Measurements from ENCODE around the gene EXOC3.

- TF ChIP-seq CTCF (conservative IDR thresholded peaks at IDR 0.05; ENCODE audit: low read depth, low read length) (no peak), EZH2 (IDR thresholded peaks at IDR 0.05; ENCODE audit: low read length, unreplicated experiment) (no peak), EZH2phosphoT487 (IDR thresholded peaks at IDR 0.05; ENCODE audit: borderline replicate concordance, low read length) (no peak)
Observed at GRCh38 chr5:417301-418161, 25.4 kb upstream of the EXOC3 start.
